NCI-H2227 (cell line): ENCODE results near the gene CPAMD8.

Source experiments
- DNase-seq: peaks from one replicate; lab custom pipeline; 2025; ENCODE audit not compliant: unreplicated experiment; lab: John Stamatoyannopoulos, UW

The CPAMD8 gene

DNA sequence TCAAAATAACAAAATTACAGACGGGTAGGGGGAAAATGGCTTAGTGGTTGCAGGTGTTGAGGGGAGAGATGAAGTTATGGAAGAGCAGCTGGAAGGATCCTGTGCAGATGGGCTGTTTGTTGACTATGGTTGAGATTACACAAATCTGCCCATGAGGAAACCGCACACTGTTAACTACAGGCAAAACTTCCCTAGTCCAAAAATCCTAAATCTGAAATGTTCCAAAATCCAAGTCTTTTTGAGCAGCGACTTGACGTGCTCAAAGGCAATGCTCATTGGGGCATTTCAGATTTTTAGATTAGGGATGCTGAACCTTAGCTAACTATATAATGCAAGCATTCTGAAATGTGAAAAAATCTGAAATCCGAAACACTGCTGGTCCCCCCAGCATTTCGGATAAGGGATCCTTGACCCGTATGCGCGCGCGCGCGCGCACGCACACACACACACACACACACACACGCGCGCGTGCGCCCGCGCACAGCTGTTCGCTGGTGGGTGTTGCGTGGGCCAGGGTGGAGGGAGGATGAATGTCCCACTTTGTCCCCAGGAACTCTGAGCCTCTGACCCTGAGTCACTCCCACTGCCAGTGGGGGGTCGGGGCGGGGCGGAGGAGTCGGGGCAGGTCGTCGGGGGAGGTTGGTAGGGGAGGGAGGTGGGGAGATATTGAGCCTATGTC lies 131.0 kb downstream of the CPAMD8 start:
- peak; percentile 7 for DNase-seq

GRCh38 chr19:16894080-16894479 lies 132.5 kb downstream of the CPAMD8 start:
- DNase-seq, result no peak

DNA sequence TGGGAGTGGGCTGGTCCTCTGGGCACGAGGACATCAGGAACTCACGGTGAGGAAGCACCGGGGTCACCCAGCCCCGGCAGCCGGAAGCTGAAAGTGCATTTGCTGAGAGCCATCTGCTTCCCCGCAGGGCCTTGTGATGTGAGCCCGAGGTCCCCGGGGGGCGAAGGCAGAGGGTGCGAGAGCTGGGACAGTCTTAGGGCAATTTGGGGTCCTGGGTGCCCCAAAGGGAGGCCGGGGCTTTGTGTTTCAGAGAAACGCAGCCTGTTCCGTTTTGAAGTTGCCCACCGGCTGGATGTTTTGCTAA lies 133.0 kb downstream of the CPAMD8 start:
- DNase-seq, result no peak

- DNase-seq, result no peak
Measured at GRCh38 chr19:16892868-16893685, 133.5 kb downstream of the CPAMD8 start.

- no peak for DNase-seq
Measured at GRCh38 chr19:16892436-16892835, 134.2 kb downstream of the CPAMD8 start.

- DNase-seq, result no peak
Measured at GRCh38 chr19:16891696-16892382, 134.8 kb downstream of the CPAMD8 start.

DNA sequence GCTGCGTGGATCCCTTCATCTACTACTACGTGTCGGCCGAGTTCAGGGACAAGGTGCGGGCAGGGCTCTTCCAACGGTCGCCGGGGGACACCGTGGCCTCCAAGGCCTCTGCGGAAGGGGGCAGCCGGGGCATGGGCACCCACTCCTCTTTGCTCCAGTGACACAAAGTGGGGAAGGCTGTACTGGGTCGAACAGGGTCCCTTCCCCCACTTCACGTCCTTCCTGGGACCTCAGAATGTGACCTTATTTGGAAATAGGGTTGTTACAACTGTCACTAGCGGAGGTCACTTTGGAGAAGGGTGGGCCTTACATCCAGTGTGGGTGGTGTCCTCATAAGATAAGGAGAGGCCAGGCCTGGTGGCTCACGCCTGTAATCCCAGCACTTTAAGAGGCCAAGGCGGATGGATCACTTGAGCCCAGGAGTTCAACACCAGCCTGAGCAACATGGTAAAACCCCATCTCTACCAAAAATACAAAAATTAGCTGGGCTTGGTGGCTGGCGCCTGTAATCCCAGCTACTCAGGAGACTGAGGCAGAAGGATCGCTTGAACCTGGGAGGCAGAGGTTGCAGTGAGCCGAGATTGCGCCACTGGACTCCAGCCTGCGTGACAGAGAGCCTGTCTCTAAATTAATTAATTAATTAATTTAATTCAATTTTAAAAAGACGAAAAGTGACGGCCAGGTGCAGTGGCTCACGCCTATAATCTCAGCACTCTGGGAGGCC lies 136.0 kb downstream of the CPAMD8 start:
- DNase-seq, result no peak

DNA sequence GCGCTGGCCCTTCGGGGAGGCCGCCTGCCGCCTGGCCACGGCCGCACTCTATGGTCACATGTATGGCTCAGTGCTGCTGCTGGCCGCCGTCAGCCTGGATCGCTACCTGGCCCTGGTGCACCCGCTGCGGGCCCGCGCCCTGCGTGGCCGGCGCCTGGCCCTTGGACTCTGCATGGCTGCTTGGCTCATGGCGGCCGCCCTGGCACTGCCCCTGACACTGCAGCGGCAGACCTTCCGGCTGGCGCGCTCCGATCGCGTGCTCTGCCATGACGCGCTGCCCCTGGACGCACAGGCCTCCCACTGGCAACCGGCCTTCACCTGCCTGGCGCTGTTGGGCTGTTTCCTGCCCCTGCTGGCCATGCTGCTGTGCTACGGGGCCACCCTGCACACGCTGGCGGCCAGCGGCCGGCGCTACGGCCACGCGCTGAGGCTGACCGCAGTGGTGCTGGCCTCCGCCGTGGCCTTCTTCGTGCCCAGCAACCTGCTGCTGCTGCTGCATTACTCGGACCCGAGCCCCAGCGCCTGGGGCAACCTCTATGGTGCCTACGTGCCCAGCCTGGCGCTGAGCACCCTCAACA lies 136.6 kb downstream of the CPAMD8 start:
- no peak for DNase-seq

DNA sequence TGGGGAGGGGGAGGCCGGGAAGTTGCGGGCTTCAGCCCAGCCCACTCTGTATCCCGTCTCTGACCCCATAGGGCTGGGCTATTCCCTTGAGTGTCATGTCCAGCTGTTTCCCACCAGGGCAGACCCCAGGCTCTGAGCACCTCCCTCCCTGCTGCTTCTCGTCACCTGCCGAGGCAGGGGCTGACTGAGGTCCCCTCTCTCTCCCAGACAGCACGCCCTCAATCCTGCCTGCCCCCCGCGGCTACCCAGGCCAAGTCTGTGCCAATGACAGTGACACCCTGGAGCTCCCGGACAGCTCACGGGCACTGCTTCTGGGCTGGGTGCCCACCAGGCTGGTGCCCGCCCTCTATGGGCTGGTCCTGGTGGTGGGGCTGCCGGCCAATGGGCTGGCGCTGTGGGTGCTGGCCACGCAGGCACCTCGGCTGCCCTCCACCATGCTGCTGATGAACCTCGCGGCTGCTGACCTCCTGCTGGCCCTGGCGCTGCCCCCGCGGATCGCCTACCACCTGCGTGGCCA lies 137.2 kb downstream of the CPAMD8 start:
- DNase-seq, result no peak

GRCh38 chr19:16888629-16889365 lies 137.8 kb downstream of the CPAMD8 start, which contains the start of gene F2RL3:
Gene F2RL3, plus strand, starts transcription at chr19:16888999. Its CDS starts 191 bp downstream, at chr19:16889190.
- DNase-seq, result no peak

DNA sequence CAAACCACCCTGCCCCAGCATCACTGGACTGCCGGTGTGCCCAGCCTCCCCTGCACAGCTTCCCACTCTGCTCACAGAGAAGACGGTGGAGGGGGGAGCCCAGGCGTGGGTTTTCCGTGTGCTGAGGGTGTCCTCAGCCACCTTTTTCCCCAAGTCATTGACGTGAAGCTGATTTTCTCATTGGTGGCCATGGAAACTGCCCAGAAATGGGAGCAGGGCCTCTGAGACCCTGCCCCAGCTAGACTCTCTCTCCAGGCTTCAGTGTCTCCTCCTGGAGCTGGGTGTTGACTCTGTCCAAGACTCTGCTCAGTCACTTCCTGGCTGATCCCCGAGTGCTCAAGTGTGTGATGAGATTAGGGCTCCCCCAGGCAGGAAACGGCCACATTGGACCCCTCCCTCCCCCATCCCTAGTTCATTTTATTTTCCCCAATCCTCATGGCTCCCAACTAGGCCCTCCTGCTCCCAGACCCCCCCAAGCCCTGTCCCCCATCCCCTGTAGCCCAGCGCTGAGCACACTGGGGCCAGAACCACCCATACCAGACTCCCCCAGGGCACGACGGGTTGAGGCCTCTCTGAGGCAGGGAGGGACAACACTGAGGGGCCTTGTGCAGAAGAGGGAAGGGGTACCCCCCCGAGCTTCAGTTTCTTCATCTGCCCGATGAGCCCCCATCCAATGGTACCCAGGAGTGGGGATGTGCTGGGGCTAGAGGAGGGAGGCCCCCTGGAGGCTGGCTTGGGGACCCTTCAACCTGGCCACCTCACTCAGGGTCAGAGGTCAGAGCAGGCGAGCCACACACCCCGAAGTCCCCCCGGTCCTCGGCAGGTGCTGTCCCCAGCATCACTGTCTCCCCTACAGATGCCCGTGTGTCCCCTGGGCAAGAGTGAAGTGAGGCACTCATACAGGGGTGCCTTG lies 139.0 kb downstream of the CPAMD8 start:
- DNase-seq, result no peak

DNA sequence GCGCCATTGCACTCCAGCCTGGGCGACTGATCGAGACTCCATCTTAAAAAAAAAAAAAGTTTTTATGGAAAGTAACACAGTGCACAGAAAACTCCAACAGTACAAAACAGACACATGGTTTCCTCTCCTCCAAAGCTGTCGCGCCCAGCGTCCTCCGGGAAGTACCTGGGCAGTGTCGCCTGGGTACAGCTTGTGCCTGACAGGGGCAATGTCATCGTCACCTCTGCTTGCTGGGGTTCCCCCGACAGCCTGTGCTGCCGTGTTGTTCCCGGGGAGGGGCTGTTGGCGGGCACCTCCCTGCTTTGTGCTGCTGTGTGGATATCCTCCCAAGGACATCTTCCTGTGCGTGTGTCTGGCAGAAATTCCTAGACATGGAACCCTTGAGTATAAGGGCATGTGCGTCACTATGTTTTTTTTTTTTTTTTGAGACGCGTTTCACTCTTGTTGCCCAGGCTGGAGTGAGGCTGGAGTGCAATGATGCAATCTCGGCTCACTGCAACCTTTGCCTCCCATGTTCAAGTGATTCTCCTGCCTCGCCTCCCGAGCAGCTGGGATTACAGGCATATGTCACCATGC lies 140.2 kb downstream of the CPAMD8 start:
- DNase-seq, result no peak

DNA sequence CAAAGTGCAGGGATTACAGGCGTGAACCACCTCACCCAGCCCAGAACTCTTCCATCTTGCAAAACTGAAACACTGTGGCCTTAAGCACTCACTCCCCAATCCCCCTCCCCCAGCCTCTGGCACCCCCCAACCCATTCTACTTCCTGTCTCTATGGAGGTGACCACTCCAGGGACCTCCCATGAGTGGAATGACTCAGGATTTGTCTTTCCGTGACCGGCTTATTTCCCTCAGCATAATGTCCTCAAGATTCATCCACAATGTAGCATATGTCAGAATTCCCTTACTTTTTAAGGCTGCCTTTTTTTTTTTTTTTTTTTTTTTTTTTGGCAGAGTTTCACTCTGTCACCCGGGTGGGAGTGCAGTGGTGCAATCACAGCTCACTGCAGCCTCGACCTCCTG lies 141.4 kb downstream of the CPAMD8 start:
- DNase-seq, result no peak

- DNase-seq, result no peak
Measured at GRCh38 chr19:16883522-16883921, 143.1 kb downstream of the CPAMD8 start.

- DNase-seq, result no peak
Measured at GRCh38 chr19:16882146-16882545, 144.5 kb downstream of the CPAMD8 start.

DNA sequence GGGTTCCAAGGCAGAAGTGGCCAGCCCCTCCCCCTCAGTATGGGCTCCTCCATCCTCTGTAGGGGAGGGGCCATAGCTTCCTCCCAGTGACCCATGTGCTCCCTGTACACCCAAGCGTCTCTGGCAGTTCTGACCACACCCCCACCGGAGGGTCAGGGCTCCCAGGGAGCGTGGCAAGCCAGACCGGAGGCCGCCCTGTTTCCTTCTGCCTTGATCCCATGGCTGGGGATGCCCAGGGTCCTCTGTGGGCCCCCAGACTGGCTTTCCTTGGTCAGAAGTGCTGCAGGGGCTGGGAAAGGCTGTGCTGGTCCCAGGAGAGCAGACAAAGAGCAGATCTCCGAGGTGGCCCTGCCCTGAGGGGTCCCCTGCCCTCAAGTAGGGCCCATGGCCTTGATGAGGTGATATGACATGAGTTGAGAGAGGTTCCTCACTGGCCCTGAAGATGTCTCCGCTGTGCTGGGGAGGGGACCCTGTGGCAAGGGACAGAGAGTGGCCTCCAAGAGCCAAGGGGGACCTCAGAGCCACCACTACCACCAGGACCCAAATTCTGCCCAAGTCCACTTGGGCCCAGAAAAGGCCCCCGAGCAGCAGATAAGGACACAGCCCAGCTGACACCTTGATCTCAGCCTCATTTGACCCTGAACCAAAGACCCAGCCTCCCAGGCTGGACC lies 145.6 kb downstream of the CPAMD8 start:
- DNase-seq, result no peak

GRCh38 chr19:16878181-16878965 lies 148.2 kb downstream of the CPAMD8 start:
- no peak for DNase-seq
